Pancreas (tissue), 10 donors: ENCODE data around the gene NKTR. TPM values are rescaled to one million over a fixed set of nuclear protein-coding genes. Genes with fewer than 3 reads are reported as not detected.

Experiments
- ATAC-seq, 4 donors: fragments of 200-7000 bp; cut with Tn5 transposase; one replicate each; pipeline versions ENCODE4 v1.8.0 to v1.9.1; 2020; ENCODE audit warnings: mild to moderate bottlenecking in 4 of 4, moderate library complexity in 4 of 4
- DNase-seq, 6 donors: peaks; one replicate each; pipeline ENCODE4 v3.0.0-alpha.2; 2020
- FAIRE-seq: peaks from 2 replicates; lab custom pipeline; 2012; peaks lifted over from hg19 to GRCh38; lab: Jason Lieb, UNC
- H3K27ac ChIP-seq, 4 donors: fragments of 200-600 bp; sonication (generic); 1 replicate in 3 of 4; 2 replicates in 1 of 4; pipeline versions ENCODE4 v1.5.0 to v1.8.0; 2020
- H3K27me3 ChIP-seq, 4 donors: fragments of 200-600 bp; one replicate each; pipeline ENCODE4 v1.8.0; 2021
- H3K36me3 ChIP-seq, 3 donors: fragments of 200-600 bp; sonication (generic) in 1 of 3; one replicate each; pipeline versions ENCODE4 v1.5.0 to v1.8.0; 2020 to 2021
- H3K4me1 ChIP-seq, 3 donors: fragments of 200-600 bp; one replicate each; pipeline ENCODE4 v1.8.0; 2021
- H3K4me3 ChIP-seq, 4 donors: fragments of 200-600 bp; sonication (generic) in 2 of 4; one replicate each; pipeline versions ENCODE4 v1.5.0 to v1.8.0; 2020 to 2021
- H3K9me3 ChIP-seq, 4 donors: fragments of 200-600 bp; one replicate each; pipeline ENCODE4 v1.8.0; 2021
- WGBS, 2 donors: extraction: QIAGEN DNeasy Blood & Tissue Kit; methylation state at CpG; one replicate each; pipeline ENCODE4 v1.1.7; 2013; 5-methylcytosine and 5-hydroxymethylcytosine counted together
- intact Hi-C, 3 donors: fragments of 100-400 bp; cut with DNase I; formaldehyde crosslinking; loops; one replicate each; pipeline versions ENCODE4 v1.11.1 to v1.14.2; 2022
- polyA plus RNA-seq, 2 donors: library from polyadenylated mRNA; stranded (reverse); fragments of 200-250 nt; gene quantifications; one replicate each; pipeline ENCODE4 v1.2.3, GENCODE V29; 2013
- total RNA-seq, 6 donors: library from RNA; stranded (reverse); fragmentation: NEBNext Ultra II Directional in 4 of 6; extraction: Animal tissue kit (Norgen Biotek cat#: 25700) in 4 of 6; gene quantifications; one replicate each; pipeline versions ENCODE4 v1.2.1 to v1.2.4, GENCODE V29; 2021 to 2023
- TF ChIP-seq, protein P1 (sequence below), 4 donors: fragments of 200-600 bp; sonication (generic) in 3 of 4; IDR thresholded peaks; one replicate each; pipeline versions ENCODE4 v1.5.0 to v1.8.0; 2021; ENCODE audit warnings: antibody characterized with exemption in 4 of 4
- donor health status: healthy with polysubstance abuse.
- donor health status: DM: no; HTN: no; CAD: no; lungs with moderate emphysema.
- donor health status: DM: no; HTN: no; CAD: no.
- donor health status: control.
- donor health status: control.
- donor health status: Bipolar disorder and iron deficiency.
- donor health status: DM: yes; HTN: yes; CAD: no.
- donor health status: DM: no; HTN: no; CAD: no.
- donor health status: DM: no; HTN: no; CAD: no.
- donor health status: DM: yes; HTN: yes; CAD: no.

Gene NKTR
- total and polyA plus RNA-seq, 8 donors = 15.5 to 46.8 (median 33.0) TPM

DNA sequence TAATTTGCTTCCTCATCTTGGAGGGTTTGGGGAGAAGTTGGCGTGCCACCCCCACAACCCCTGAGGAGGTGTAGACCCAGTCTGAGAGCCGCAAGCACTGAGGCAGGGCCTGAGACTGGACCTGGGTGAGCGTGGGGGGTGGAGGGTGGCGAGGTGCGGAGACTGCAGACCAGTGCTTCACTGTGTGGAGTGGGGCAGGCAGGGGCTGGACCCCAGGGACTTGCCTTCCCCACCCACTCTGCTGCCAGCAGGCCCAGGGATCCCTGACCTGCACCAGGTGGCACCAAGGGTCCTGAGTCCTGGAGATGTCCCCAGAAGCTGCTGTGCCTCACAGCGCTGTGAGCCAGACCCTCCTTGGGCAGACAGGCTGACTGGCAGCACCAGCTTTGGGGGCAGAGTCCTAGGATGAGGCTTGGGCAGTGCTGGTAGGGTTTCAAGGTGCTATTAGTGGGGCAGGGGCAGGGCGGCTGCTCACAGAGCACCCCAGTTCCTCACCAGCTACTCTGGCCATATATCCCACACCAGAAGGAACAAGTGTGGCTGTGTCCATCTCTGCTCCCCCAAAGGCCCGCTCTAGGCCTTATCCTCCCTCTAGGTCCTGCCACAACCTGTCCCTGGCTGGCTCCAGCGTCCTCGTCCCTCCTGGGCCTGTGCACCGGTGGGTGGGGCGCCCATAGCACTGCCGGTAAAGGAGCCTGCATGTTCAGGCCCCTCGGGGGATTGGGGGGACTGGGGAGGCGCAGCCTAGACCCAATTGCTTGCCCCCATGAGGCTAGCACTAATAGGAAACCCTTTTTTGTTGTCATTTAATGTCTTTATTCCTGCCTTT lies 64.8 kb downstream of the NKTR start:
- H3K4me3 ChIP-seq = no peak overlapping the region
- H3K4me1 ChIP-seq = no peaks in the 10 kb centered on the region
- FAIRE-seq (no peak), DNase-seq (peak in 1 of 6 donors; percentile 71), ATAC-seq (no peak)
- H3K36me3 ChIP-seq = no peaks in the 10 kb centered on the region
- H3K27me3 ChIP-seq = no peaks in the 10 kb centered on the region
- H3K9me3 ChIP-seq = no peaks in the 10 kb centered on the region
- intact Hi-C loops = no loop called here
- WGBS, 2 donors = 70 to 78% methylated on average over 15 of the region's 15 CpGs
- no peak overlapping the region for H3K27ac ChIP-seq
- TF ChIP-seq, protein P1, sequence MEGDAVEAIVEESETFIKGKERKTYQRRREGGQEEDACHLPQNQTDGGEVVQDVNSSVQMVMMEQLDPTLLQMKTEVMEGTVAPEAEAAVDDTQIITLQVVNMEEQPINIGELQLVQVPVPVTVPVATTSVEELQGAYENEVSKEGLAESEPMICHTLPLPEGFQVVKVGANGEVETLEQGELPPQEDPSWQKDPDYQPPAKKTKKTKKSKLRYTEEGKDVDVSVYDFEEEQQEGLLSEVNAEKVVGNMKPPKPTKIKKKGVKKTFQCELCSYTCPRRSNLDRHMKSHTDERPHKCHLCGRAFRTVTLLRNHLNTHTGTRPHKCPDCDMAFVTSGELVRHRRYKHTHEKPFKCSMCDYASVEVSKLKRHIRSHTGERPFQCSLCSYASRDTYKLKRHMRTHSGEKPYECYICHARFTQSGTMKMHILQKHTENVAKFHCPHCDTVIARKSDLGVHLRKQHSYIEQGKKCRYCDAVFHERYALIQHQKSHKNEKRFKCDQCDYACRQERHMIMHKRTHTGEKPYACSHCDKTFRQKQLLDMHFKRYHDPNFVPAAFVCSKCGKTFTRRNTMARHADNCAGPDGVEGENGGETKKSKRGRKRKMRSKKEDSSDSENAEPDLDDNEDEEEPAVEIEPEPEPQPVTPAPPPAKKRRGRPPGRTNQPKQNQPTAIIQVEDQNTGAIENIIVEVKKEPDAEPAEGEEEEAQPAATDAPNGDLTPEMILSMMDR (IDR thresholded peaks at IDR 0.05) = no peak

DNA sequence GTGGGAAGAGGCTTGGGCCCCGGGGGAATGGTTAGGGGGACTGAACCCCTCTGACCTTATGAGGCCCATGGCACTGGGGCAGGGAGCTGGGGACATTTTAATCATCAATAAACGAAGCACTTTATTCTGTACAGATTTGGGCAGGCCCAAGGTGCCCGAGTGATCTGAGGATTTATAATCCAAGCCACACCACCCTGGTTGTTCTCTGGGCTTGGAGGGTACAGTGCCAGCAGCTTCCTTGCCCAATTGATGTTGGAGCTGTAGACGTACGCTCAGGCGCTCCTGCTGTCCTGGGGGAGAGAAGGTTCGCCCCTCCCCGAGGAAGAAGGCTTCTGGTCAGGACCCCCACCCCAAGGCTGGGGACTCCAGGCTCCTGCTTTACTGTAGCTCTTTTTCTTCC lies 65.5 kb downstream of the NKTR start:
- H3K9me3 ChIP-seq = no peaks in the 10 kb centered on the region
- H3K36me3 ChIP-seq = no peaks in the 10 kb centered on the region
- TF ChIP-seq, protein P1 (IDR thresholded peaks at IDR 0.05) = no peak
- H3K4me3 ChIP-seq = no peak overlapping the region
- no peak overlapping the region for H3K27ac ChIP-seq
- no peak for FAIRE-seq
- no peak for DNase-seq
- H3K4me1 ChIP-seq = no peaks in the 10 kb centered on the region
- no peak for ATAC-seq
- 52 to 61% methylated on average over 8 of the region's 8 CpGs for WGBS, 2 donors
- no peaks in the 10 kb centered on the region for H3K27me3 ChIP-seq
- intact Hi-C loops = no loop called here

GRCh38 chr3:42666577-42666998 lies 66.1 kb downstream of the NKTR start:
- H3K4me3 ChIP-seq = no peak overlapping the region
- H3K9me3 ChIP-seq = no peaks in the 10 kb centered on the region
- TF ChIP-seq, protein P1 (IDR thresholded peaks at IDR 0.05) = no peak
- intact Hi-C loops = no loop called here
- peak in 1 of 4 donors; percentile 10 for ATAC-seq
- H3K27ac ChIP-seq = no peak overlapping the region
- no peak for FAIRE-seq
- H3K27me3 ChIP-seq = no peaks in the 10 kb centered on the region
- no peak for DNase-seq
- WGBS, 2 donors = 55 to 60% methylated on average over 4 of the region's 4 CpGs
- no peaks in the 10 kb centered on the region for H3K36me3 ChIP-seq
- H3K4me1 ChIP-seq = no peaks in the 10 kb centered on the region

DNA sequence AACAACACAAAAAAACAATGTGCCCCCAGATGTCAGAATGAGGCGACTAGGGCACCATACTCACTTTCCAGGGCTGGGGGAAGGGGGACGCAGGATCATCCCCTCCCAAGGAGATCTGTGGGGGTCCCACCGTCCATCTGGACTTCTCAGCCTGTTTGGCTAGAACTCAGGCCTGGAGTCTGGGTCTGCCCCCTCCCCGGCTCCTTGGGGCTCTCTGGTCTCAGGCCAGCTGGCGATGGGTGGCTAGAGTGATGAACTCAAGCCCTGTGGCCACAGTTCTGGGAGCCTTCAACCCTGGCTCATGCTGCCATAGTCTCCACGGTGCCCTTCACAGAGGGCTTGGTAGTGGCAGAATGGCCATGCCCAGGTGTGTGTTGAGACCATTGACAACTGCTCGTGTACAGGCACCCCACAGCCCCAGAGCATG lies 66.6 kb downstream of the NKTR start:
- FAIRE-seq (no peak), ATAC-seq (peak in 1 of 4 donors; percentile 4), DNase-seq (peak in 1 of 6 donors; percentile 37)
- no peak overlapping the region for H3K4me3 ChIP-seq
- H3K27ac ChIP-seq = no peak overlapping the region
- H3K27me3 ChIP-seq = no peaks in the 10 kb centered on the region
- TF ChIP-seq, protein P1 (IDR thresholded peaks at IDR 0.05) = no peak
- intact Hi-C loops = no loop called here
- no peaks in the 10 kb centered on the region for H3K9me3 ChIP-seq
- no peaks in the 10 kb centered on the region for H3K36me3 ChIP-seq
- H3K4me1 ChIP-seq = no peaks in the 10 kb centered on the region
- 59 to 76% methylated on average over 7 of the region's 7 CpGs for WGBS, 2 donors
